Measurements from ENCODE around the gene MIPEP. TPM values are rescaled to one million over a fixed set of nuclear protein-coding genes. Genes with fewer than 3 reads are reported as not detected.

Gene MIPEP
- total RNA-seq, 2 donors from 2014 or later: 7.8 to 14.8 TPM

GRCh38 chr13:23710366-23710765 lies 178.8 kb downstream of the MIPEP start:
- Histone ChIP-seq H3K4me3 (no peak overlapping the region), H3K9me3 (no peaks in the 10 kb centered on the region), H3K36me3 (replicated peaks in 1 of 2; ENCODE audit: insufficient read depth in 1 of 2, low read depth in 2 of 2) (no peaks in the 10 kb centered on the region), H3K27me3 (no peaks in the 10 kb centered on the region), H3K27ac (no peak overlapping the region), H3K4me1 (no peaks in the 10 kb centered on the region)
- no peak for DNase-seq
- ATAC-seq: no peak
- 84 to 95% methylated on average over 1 of the region's 1 CpG for WGBS, 2 donors
- TF ChIP-seq POLR2A (IDR thresholded peaks at IDR 0.05) (no peak), CTCF (IDR thresholded peaks at IDR 0.05) (no peak)
- intact Hi-C loops (cut with DNase I): loop anchor here (10.0 kb wide), 1 partner anchor 154 kb away; no protein-coding TSS in a partner anchor

- Histone ChIP-seq H3K4me1 (no peaks in the 10 kb centered on the region), H3K4me3 (no peak overlapping the region), H3K36me3 (replicated peaks in 1 of 2; ENCODE audit: insufficient read depth in 1 of 2, low read depth in 2 of 2) (no peaks in the 10 kb centered on the region), H3K27me3 (no peaks in the 10 kb centered on the region), H3K9me3 (no peaks in the 10 kb centered on the region), H3K27ac (no peak overlapping the region)
- no peak for ATAC-seq
- no peak for DNase-seq
- no peak for TF ChIP-seq CTCF (IDR thresholded peaks at IDR 0.05)
- no peak for TF ChIP-seq POLR2A (IDR thresholded peaks at IDR 0.05)
- intact Hi-C loops (cut with DNase I): no loop called here
- 61 to 75% methylated on average over 1 of the region's 1 CpG for WGBS, 2 donors
Measured at GRCh38 chr13:23709536-23709935, 179.7 kb downstream of the MIPEP start.

DNA sequence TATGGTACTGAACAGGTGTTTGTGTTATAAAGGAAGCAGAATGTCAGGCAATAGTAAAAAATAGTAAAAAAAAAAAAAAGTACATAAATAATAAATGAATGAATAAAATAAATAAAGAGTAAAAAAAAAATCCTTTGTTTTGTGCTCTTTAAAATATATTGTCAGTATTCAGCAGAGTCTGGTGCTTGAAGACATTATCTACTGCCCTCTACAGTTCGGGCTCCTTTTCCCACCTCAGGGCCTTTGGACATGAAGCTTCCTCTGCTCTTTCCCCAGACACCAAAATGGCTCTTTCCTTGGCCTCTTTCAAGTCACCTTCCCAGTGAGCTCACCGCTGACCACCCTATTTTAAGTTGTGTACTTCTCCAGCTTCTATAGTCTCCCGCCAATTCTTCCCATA lies 181.5 kb downstream of the MIPEP start:
- Histone ChIP-seq H3K4me3 (no peak overlapping the region), H3K9me3 (no peaks in the 10 kb centered on the region), H3K27ac (no peak overlapping the region), H3K27me3 (no peaks in the 10 kb centered on the region), H3K4me1 (no peaks in the 10 kb centered on the region), H3K36me3 (replicated peaks in 1 of 2; ENCODE audit: insufficient read depth in 1 of 2, low read depth in 2 of 2) (no peaks in the 10 kb centered on the region)
- DNase-seq (peak in 1 of 4 donors; percentile 32), ATAC-seq (no peak)
- WGBS, 2 donors: 86 to 91% methylated on average over 3 of the region's 3 CpGs
- TF ChIP-seq CTCF (IDR thresholded peaks at IDR 0.05): peak in 4 of 7 experiments; percentile 19 to 37 (median 26)
- no peak for TF ChIP-seq POLR2A (IDR thresholded peaks at IDR 0.05)
- intact Hi-C loops (cut with DNase I): no loop called here

DNA sequence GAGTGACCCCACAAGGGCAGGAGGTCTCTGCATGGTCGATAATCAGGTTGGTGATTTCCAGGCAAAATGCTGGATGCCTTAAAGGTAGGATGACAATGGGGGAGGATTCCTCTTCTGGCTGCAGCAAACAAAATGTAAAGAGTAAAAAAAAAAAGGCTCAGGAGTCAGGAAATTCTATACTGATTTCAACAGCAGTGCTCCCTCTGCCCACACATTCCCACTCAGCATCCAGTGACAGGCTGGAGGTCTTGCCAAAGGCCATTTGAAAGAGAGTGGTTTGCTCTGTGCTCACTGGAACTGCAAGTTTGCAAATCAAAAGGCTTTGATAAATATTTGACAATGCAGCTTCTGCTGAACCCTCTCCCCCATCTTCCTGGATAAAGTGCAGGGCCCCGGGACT lies 183.6 kb downstream of the MIPEP start:
- Histone ChIP-seq H3K9me3 (no peaks in the 10 kb centered on the region), H3K27ac (no peak overlapping the region), H3K4me1 (no peaks in the 10 kb centered on the region), H3K27me3 (no peaks in the 10 kb centered on the region), H3K36me3 (replicated peaks in 1 of 2; ENCODE audit: insufficient read depth in 1 of 2, low read depth in 2 of 2) (no peaks in the 10 kb centered on the region), H3K4me3 (no peak overlapping the region)
- no peak for DNase-seq
- no peak for ATAC-seq
- no peak for TF ChIP-seq CTCF (IDR thresholded peaks at IDR 0.05)
- TF ChIP-seq POLR2A (IDR thresholded peaks at IDR 0.05): no peak
- intact Hi-C loops (cut with DNase I): no loop called here
- WGBS, 2 donors: 72 to 85% methylated on average over 2 of the region's 2 CpGs

- no peak for TF ChIP-seq CTCF (IDR thresholded peaks at IDR 0.05)
- no peak for TF ChIP-seq POLR2A (IDR thresholded peaks at IDR 0.05)
- Histone ChIP-seq H3K27ac (no peak overlapping the region), H3K36me3 (replicated peaks in 1 of 2; ENCODE audit: insufficient read depth in 1 of 2, low read depth in 2 of 2) (no peaks in the 10 kb centered on the region), H3K9me3 (no peaks in the 10 kb centered on the region), H3K4me3 (no peak overlapping the region), H3K27me3 (no peaks in the 10 kb centered on the region), H3K4me1 (no peaks in the 10 kb centered on the region)
- intact Hi-C loops (cut with DNase I): no loop called here
- ATAC-seq (peak; percentile 28), DNase-seq (peak in 1 of 4 donors; percentile 20)
- WGBS, 2 donors: 64 to 66% methylated on average over 11 of the region's 11 CpGs
Measured at GRCh38 chr13:23703246-23703860, 185.8 kb downstream of the MIPEP start.

All from body of pancreas (tissue), 4 donors.